GM12864 (cell line): ENCODE measurements around the gene C11orf86.

Experiments
- DNase-seq: peaks from one replicate; pipeline ENCODE4 v3.0.0-alpha.2; 2011; ENCODE audit warnings: low read depth
- H3K4me3 ChIP-seq: 2 replicates; pipeline ENCODE4 v1.5.1; 2011; ENCODE audit warnings: mild to moderate bottlenecking, low read depth, low read length, control low read depth
- TF ChIP-seq, protein P1 (sequence below): IDR thresholded peaks from 2 replicates; pipeline ENCODE4 v1.5.1; 2011; ENCODE audit warnings: low read depth, mild to moderate bottlenecking, moderate library complexity, low read length, control low read depth, inconsistent platforms; ENCODE audit errors: missing control alignments

The C11orf86 gene

DNA sequence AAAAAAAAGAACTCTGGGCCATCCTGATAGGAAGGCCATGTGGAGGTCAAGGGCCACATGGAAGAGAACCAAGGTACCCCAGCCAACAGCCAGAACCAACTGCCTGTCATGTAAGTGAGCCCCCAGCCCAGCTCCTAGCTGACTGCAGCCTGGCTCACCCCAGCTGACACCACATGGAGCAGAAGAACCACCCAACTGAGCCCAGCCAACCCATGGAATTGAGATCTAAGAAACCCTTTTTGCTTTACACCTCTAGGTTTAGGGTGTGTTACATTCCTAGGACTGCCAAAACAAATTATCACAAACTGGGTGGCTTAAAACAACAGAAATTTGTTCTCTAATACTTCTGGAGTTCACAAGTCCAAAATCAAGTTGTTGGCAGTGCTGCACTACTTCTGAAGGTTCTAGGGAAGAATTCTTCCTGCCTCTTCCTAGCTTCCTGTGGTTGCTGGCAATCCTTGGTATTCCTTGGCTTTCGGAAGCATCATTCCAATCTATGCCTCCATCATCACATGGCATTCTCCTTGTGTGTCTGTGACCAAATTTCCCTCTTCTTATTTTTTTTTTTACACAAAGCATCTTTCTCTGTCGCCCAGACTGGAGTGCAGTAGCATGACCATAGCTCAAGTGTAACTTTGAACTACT lies 4.4 kb downstream of the C11orf86 start:
- no peak overlapping the region for H3K4me3 ChIP-seq
- no peak for DNase-seq
- TF ChIP-seq, protein P1, sequence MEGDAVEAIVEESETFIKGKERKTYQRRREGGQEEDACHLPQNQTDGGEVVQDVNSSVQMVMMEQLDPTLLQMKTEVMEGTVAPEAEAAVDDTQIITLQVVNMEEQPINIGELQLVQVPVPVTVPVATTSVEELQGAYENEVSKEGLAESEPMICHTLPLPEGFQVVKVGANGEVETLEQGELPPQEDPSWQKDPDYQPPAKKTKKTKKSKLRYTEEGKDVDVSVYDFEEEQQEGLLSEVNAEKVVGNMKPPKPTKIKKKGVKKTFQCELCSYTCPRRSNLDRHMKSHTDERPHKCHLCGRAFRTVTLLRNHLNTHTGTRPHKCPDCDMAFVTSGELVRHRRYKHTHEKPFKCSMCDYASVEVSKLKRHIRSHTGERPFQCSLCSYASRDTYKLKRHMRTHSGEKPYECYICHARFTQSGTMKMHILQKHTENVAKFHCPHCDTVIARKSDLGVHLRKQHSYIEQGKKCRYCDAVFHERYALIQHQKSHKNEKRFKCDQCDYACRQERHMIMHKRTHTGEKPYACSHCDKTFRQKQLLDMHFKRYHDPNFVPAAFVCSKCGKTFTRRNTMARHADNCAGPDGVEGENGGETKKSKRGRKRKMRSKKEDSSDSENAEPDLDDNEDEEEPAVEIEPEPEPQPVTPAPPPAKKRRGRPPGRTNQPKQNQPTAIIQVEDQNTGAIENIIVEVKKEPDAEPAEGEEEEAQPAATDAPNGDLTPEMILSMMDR: no peak

DNA sequence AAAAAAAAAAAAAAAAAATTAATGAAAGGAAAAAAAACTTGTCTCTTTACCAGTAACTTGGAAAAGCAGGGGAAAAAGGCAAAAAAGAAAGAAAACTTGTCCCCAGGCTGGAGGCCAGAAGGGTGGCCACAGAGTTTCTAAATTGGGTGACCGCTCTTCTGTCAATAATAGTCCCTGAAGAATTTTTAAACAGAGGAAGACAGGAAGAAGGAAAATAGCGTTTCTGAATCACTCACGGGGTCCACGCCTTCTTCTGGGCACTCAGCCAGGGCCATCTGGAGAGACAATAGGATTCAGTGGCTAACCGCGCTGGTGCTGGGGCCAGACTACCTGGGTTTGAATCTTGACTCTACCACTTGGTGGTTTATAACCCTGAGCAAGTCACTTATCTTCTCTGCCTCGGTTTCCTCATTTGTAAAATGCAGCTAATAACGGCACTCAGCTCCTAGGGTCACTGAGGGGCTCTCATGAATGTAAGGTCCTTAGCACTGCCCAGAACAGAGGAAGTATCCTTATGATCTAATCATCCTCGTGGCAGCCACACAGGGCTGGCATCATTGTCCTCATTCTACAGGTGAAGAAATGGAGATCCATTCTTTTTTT lies 7.0 kb downstream of the C11orf86 start:
- no peak for DNase-seq
- no peak overlapping the region for H3K4me3 ChIP-seq
- TF ChIP-seq, protein P1: no peak

DNA sequence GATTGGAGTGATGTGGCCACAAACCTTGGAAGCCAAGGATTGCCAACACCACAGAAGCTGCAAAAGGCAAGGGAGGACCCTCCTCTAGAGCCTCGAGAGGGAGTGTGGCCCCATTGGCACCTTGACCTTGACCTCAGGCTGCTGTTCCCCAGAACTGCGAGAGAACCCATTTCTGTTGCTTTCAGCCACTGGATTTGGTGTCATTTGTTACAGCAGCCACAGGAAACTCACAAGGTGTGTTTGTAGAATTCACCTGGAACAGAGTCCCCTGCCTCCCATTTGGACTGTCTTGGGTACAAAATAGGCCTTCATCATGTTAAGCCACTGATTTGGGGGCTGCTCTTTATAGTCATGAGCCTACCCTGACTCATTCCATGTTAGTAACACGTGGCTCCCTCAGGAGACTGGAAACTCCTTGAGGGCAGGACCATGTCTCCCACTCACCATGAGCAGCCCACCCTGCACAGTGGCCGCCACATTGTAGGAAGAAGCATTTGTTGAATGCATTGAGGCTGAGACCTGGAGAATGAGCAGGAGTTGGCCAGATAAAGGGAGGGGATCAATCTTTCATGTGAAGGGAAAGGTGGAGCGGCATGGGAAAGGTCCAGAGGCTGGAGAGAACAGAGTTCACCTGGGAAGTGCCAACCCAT lies 8.3 kb downstream of the C11orf86 start:
- TF ChIP-seq, protein P1: no peak
- no peak for DNase-seq
- no peak overlapping the region for H3K4me3 ChIP-seq

DNA sequence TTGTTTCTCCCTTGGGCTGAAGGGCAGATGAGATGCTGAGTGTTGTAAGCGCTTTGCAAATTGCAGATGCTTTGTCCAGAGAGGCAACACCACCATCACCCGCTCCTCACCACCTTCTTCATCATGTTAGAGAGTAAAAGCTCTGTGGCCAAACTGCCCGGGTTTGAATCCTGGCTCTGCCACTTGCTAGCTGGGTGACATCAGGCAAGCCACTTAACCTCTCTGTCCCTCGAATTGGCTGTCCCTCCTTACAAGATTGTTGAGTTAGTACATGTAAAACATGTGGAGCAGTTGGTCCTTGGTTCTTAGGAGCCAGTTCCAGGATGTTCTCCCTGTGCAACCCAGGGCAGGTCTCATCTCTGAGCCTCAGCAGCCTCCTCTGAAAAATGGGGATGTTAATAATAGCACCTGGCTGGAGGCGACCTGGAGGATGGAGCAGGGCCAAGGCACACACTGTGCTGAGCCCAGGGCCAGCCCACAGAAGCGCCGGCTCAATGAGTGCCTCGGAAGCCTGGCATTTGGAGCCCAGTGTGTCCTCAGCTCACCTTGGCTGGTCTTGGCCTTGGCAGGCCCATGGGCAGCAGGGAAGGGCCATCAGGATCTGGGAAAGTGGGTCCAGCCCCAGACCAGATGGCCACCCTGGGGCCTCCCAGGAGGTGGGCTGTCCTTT lies 10.5 kb downstream of the C11orf86 start:
- TF ChIP-seq, protein P1: no peak
- no peak overlapping the region for H3K4me3 ChIP-seq
- DNase-seq: no peak

DNA sequence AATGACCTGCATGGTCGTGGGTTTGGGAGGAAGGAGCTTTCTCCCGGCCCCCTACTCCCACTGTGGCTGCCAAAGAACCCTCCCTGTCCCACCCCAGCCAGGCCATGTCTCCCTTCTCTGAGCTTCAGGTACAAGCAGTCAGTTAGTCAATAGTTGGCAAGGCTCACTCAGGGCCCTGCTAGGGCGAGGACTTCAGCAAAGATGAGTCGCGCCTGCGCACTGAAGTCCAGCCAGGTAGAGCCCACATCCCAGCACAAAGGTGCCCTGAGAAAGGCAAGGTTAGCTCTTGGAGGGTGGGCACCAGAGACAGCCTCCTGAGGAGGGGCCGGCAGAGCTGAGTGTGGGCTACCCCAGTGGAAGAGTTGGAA lies 11.1 kb downstream of the C11orf86 start:
- TF ChIP-seq, protein P1: no peak
- DNase-seq: no peak
- no peak overlapping the region for H3K4me3 ChIP-seq

DNA sequence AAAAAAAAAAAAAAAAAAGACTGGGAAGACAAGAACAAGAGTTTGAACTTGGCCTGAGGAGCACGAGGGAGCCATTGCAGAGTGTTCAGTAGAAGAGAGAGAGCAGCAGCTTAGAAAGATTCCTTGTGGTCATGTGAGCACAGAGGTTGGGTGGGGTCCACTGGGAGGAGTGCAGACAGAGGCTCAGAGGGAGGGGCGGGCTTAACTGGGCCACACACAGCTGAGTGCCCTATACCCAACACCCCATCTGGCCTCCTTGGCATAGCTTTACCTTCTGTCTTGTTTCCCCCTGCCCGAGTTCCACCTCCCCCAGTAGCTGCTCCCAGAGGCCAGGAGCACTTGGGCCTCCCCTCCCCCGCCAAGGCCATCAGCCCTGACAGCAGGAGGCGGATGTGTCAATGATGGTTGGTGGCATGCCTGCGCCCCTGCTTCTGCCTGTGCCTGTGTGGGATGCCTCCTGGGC lies 12.1 kb downstream of the C11orf86 start:
- no peak for DNase-seq
- TF ChIP-seq, protein P1: no peak
- no peak overlapping the region for H3K4me3 ChIP-seq
